ENCODE measurements around the gene PDGFRB.

PDGFRB gene

DNA sequence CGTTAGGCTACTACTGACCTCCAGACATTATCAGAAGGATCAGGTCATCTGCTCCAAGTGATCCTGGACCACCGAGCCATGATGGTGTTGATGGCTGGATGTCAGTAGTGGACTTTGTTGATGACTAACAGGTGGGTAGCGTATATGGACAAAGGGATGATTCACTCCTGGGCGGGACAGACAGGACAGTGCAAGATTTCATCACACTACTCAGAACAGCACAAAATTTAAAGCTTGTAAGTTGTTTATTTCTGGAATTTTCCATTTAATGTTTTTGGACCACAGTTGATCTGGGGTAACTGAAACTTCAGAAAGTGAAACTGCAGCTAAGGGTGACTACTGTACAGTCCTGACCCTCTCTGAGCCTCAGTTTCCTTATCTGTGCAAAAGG is 12.7 kb downstream of the PDGFRB start:
- no peaks in the 10 kb centered on the region for H3K9me3 ChIP-seq (ENCODE audit: control insufficient read depth, insufficient read depth, low read depth, low read length)
- ChIA-PET POLR2A (interaction anchor here (0.6 kb wide), 1 partner anchor 501 kb away, joined by 4 read pairs; no protein-coding TSS in a partner anchor), CTCF (interaction anchor here (0.6 to 0.7 kb wide), 2 partner anchors 9 to 98 kb away, joined by 3 to 4 read pairs; no protein-coding TSS in a partner anchor)
- 0 out of 2 replicates have a peak, but pooled peaks cover 3% of the 10 kb centered on the region for H3K4me1 ChIP-seq (ENCODE audit: control insufficient read depth, insufficient read depth, low read length)
- H3K27ac ChIP-seq (ENCODE audit: extremely low read depth, low read depth, low read length), result no peak overlapping the region
- TF ChIP-seq SCRT2 (tag by site-specific recombination; IDR thresholded peaks at IDR 0.05), result peak; percentile 62
- TF ChIP-seq, protein P1, sequence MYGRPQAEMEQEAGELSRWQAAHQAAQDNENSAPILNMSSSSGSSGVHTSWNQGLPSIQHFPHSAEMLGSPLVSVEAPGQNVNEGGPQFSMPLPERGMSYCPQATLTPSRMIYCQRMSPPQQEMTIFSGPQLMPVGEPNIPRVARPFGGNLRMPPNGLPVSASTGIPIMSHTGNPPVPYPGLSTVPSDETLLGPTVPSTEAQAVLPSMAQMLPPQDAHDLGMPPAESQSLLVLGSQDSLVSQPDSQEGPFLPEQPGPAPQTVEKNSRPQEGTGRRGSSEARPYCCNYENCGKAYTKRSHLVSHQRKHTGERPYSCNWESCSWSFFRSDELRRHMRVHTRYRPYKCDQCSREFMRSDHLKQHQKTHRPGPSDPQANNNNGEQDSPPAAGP (tag by site-specific recombination; IDR thresholded peaks at IDR 0.05), result 0 out of 2 replicates have a peak, but pooled peaks have one; percentile 6
- TF ChIP-seq, protein P2, sequence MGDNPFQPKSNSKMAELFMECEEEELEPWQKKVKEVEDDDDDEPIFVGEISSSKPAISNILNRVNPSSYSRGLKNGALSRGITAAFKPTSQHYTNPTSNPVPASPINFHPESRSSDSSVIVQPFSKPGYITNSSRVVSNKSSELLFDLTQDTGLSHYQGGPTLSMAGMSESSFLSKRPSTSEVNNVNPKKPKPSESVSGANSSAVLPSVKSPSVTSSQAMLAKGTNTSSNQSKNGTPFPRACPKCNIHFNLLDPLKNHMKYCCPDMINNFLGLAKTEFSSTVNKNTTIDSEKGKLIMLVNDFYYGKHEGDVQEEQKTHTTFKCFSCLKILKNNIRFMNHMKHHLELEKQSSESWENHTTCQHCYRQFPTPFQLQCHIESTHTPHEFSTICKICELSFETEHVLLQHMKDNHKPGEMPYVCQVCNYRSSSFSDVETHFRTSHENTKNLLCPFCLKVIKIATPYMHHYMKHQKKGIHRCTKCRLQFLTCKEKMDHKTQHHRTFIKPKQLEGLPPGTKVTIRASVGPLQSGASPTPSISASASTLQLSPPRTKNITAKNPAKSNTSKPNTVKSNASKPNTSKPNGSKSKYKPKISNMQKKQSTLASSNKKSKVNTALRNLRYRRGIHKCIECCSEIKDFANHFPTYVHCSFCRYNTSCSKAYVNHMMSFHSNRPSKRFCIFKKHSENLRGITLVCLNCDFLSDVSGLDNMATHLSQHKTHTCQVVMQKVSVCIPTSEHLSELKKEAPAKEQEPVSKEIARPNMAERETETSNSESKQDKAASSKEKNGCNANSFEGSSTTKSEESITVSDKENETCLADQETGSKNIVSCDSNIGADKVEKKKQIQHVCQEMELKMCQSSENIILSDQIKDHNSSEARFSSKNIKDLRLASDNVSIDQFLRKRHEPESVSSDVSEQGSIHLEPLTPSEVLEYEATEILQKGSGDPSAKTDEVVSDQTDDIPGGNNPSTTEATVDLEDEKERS (tag by site-specific recombination; IDR thresholded peaks at IDR 0.05), result no peak
- no peaks in the 10 kb centered on the region for H3K36me3 ChIP-seq (ENCODE audit: control insufficient read depth in 2 of 2, insufficient read depth in 1 of 2, low read length in 2 of 2)
- no peak overlapping the region for H3K4me3 ChIP-seq (ENCODE audit: low read depth, low read length)

DNA sequence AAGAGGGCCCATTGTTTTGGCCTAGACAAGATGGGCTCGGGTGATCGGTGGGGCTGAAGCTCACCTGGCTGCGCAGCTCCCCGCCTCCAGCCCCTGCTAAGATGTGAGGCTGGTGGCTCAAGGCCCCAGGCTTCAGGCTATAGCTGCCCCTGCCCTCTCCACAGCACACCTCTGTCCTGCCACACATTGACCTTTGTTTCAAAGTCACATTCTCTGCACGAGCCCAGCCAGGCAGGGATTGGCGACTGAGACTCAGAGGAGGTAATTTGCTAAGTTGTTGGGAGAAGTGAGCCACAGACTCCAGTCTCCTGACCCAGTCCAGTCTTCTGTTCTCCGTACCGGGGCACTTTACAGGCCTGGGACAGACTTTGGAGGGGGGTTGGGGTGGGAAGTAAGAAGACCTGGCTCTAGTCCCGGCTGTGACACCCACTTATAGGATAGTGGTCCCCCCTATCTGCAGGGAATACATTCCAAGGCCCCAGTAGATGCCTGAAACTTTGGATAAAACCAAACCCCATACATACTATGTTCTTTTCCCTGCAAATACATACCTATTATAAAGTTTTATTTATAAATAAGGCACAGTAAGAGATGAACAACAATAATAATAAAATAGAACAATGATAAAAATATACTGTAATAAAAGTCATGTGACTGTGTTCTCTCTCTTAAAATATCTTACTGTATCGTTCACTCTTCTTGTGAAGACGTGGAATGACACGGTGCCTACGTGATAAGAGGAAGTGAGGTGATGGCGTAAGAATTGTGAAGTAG is 13.3 kb downstream of the PDGFRB start:
- Histone ChIP-seq H3K4me1 (ENCODE audit: control insufficient read depth, insufficient read depth, low read length) (0 out of 2 replicates have a peak, but pooled peaks cover 3% of the 10 kb centered on the region), H3K4me3 (ENCODE audit: low read depth, low read length) (no peak overlapping the region), H3K36me3 (ENCODE audit: control insufficient read depth in 2 of 2, insufficient read depth in 1 of 2, low read length in 2 of 2) (no peaks in the 10 kb centered on the region), H3K27ac (ENCODE audit: extremely low read depth, low read depth, low read length) (no peak overlapping the region), H3K9me3 (ENCODE audit: control insufficient read depth, insufficient read depth, low read depth, low read length) (no peaks in the 10 kb centered on the region)
- TF ChIP-seq, protein P3, sequence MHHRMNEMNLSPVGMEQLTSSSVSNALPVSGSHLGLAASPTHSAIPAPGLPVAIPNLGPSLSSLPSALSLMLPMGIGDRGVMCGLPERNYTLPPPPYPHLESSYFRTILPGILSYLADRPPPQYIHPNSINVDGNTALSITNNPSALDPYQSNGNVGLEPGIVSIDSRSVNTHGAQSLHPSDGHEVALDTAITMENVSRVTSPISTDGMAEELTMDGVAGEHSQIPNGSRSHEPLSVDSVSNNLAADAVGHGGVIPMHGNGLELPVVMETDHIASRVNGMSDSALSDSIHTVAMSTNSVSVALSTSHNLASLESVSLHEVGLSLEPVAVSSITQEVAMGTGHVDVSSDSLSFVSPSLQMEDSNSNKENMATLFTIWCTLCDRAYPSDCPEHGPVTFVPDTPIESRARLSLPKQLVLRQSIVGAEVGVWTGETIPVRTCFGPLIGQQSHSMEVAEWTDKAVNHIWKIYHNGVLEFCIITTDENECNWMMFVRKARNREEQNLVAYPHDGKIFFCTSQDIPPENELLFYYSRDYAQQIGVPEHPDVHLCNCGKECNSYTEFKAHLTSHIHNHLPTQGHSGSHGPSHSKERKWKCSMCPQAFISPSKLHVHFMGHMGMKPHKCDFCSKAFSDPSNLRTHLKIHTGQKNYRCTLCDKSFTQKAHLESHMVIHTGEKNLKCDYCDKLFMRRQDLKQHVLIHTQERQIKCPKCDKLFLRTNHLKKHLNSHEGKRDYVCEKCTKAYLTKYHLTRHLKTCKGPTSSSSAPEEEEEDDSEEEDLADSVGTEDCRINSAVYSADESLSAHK (tag by site-specific recombination; IDR thresholded peaks at IDR 0.05), result no peak
- TF ChIP-seq, protein P4, sequence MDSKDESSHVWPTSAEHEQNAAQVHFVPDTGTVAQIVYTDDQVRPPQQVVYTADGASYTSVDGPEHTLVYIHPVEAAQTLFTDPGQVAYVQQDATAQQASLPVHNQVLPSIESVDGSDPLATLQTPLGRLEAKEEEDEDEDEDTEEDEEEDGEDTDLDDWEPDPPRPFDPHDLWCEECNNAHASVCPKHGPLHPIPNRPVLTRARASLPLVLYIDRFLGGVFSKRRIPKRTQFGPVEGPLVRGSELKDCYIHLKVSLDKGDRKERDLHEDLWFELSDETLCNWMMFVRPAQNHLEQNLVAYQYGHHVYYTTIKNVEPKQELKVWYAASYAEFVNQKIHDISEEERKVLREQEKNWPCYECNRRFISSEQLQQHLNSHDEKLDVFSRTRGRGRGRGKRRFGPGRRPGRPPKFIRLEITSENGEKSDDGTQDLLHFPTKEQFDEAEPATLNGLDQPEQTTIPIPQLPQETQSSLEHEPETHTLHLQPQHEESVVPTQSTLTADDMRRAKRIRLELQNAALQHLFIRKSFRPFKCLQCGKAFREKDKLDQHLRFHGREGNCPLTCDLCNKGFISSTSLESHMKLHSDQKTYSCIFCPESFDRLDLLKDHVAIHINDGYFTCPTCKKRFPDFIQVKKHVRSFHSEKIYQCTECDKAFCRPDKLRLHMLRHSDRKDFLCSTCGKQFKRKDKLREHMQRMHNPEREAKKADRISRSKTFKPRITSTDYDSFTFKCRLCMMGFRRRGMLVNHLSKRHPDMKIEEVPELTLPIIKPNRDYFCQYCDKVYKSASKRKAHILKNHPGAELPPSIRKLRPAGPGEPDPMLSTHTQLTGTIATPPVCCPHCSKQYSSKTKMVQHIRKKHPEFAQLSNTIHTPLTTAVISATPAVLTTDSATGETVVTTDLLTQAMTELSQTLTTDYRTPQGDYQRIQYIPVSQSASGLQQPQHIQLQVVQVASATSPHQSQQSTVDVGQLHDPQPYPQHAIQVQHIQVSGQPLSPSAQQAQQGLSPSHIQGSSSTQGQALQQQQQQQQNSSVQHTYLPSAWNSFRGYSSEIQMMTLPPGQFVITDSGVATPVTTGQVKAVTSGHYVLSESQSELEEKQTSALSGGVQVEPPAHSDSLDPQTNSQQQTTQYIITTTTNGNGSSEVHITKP (tag by site-specific recombination; IDR thresholded peaks at IDR 0.05), result peak; percentile 68
- POLR2A ChIA-PET, result interaction anchor here (0.6 kb wide), 1 partner anchor 502 kb away, joined by 4 read pairs; no protein-coding TSS in a partner anchor
- CTCF ChIA-PET, result interaction anchor here (0.6 to 0.7 kb wide), 2 partner anchors 10 to 98 kb away, joined by 3 to 4 read pairs; no protein-coding TSS in a partner anchor

DNA sequence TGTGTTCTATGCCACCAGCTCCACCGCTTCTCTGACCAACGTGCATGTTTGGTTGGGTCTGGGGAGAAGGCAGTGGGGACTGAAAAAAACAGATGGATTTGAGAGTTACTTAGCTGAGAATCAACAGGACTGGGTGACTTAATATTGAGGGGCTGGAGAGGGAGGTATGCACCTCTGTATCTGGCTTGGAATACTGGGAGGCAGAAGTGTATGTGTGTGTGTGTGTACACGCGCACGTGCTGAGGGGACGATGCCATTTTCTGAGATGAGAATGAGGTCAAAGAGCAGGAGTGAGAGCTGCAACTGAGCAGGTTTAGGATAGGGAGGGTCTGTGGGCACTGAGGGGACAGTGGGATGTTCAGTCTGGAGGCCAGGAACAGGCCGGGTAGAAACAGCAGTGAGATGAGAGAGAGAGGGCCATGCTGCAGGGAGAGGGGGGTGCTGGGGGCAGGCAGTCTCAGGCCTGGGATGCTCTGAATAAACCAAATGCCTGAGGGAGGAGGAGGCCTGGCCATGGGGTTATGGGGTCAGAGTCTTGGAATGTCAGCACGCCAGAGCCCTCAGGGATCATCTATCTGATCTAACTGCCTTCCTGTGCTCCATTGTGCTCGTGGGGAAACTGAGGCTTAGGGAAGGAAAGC is 14.0 kb downstream of the PDGFRB start:
- 0 out of 2 replicates have a peak, but pooled peaks cover 3% of the 10 kb centered on the region for H3K4me1 ChIP-seq (ENCODE audit: control insufficient read depth, insufficient read depth, low read length)
- CTCF ChIA-PET, result no interaction called here
- TF ChIP-seq ZNF221 (tag by site-specific recombination; IDR thresholded peaks at IDR 0.05; ENCODE audit: borderline replicate concordance), result no peak
- 0 out of 2 replicates have a peak, but pooled peaks have one; percentile 30 for TF ChIP-seq ZBTB17 (tag by site-specific recombination; IDR thresholded peaks at IDR 0.05)

More for the DNA sequence above, 14.0 kb downstream of the PDGFRB start:
- Histone ChIP-seq H3K27ac (ENCODE audit: extremely low read depth, low read depth, low read length) (no peak overlapping the region), H3K9me3 (ENCODE audit: control insufficient read depth, insufficient read depth, low read depth, low read length) (no peaks in the 10 kb centered on the region), H3K4me3 (ENCODE audit: low read depth, low read length) (no peak overlapping the region), H3K36me3 (ENCODE audit: control insufficient read depth in 2 of 2, insufficient read depth in 1 of 2, low read length in 2 of 2) (no peaks in the 10 kb centered on the region)
- POLR2A ChIA-PET, result no interaction called here

All from HEK293 (cell line).